Stimulated activated CD8-positive, alpha-beta memory T cell treated with anti-CD3 and anti-CD28 coated beads, Interleukin-12 subunit alpha, Interleukin-12 subunit beta, amount 100 ng/mL, for 4 hours (primary cell): ENCODE data around the gene PDIA4.
A peak's percentile ranks its signal among the peaks of the same experiment; 100 is the strongest.
"Not testable (repeated sequence)": the region's sequence is repeated elsewhere in the genome, so short reads cannot be mapped to it uniquely, and the experiment has no call there.

Experiments
- DNase-seq: peaks from one replicate; pipeline ENCODE4 v3.0.0-alpha.2; 2020; ENCODE audit warnings: low read depth

Gene PDIA4

GRCh38 chr7:149028346-149029109, at the start of gene PDIA4:
Gene PDIA4, minus strand, starts transcription at chr7:149028505. Its CDS starts 97 bp downstream, at chr7:149028408.
- peak; percentile 100 for DNase-seq

- no peak for DNase-seq
These were observed 49.3 kb upstream of the PDIA4 start for GRCh38 chr7:149077594-149077993.

- DNase-seq, result no peak
These were observed 47.0 kb upstream of the PDIA4 start for GRCh38 chr7:149075286-149075685.

GRCh38 chr7:149074116-149074885, 46.0 kb upstream of the PDIA4 start:
- DNase-seq, result no peak

GRCh38 chr7:149072438-149072775, 44.1 kb upstream of the PDIA4 start:
- DNase-seq, result no peak

- DNase-seq, result peak; percentile 22
These were observed 43.5 kb upstream of the PDIA4 start for GRCh38 chr7:149071641-149072437.

GRCh38 chr7:149071182-149071635, 42.9 kb upstream of the PDIA4 start:
- DNase-seq, result no peak

- DNase-seq, result no peak
These were observed 42.2 kb upstream of the PDIA4 start for GRCh38 chr7:149070372-149071125.

GRCh38 chr7:149067869-149068268, 39.6 kb upstream of the PDIA4 start:
- DNase-seq, result no peak

GRCh38 chr7:149063476-149063875, 35.2 kb upstream of the PDIA4 start:
- DNase-seq, result no peak

GRCh38 chr7:149062217-149062899, 34.1 kb upstream of the PDIA4 start:
- not testable (repeated sequence) for DNase-seq

- no peak for DNase-seq
These were observed 31.9 kb upstream of the PDIA4 start for GRCh38 chr7:149060156-149060555.

GRCh38 chr7:149053885-149054284, 25.6 kb upstream of the PDIA4 start:
- DNase-seq, result no peak

- no peak for DNase-seq
These were observed 25.1 kb upstream of the PDIA4 start for GRCh38 chr7:149053384-149053783.

GRCh38 chr7:149050941-149051340, 22.6 kb upstream of the PDIA4 start:
- no peak for DNase-seq

- DNase-seq, result no peak
These were observed 20.5 kb upstream of the PDIA4 start for GRCh38 chr7:149048805-149049204.

GRCh38 chr7:149046416-149046815, 18.1 kb upstream of the PDIA4 start:
- no peak for DNase-seq

GRCh38 chr7:149043936-149044335, 15.6 kb upstream of the PDIA4 start:
- no peak for DNase-seq

GRCh38 chr7:149041350-149041749, 13.0 kb upstream of the PDIA4 start:
- DNase-seq, result no peak

GRCh38 chr7:149038641-149039040, 10.3 kb upstream of the PDIA4 start:
- DNase-seq, result not testable (repeated sequence)

GRCh38 chr7:149036676-149037075, 8.4 kb upstream of the PDIA4 start:
- no peak for DNase-seq
